WTC11 (cell line): Measurements from ENCODE around the gene SPOCK1. TPM values are rescaled to one million over a fixed set of nuclear protein-coding genes. Genes with fewer than 3 reads are reported as not detected.

ENCODE experiments used
- ATAC-seq: fragments of 200-7000 bp; cut with Tn5 transposase; 2 replicates; pipeline ENCODE4 v1.10.0; 2021; ENCODE audit warnings: mild to moderate bottlenecking, moderate library complexity
- CTCF ChIA-PET: fragments of 300-600 bp; sonication (Branson Sonifier 250); formaldehyde crosslinking; loops from one replicate; lab custom pipeline; 2021; ENCODE audit warnings: antibody characterized with exemption; lab: Charles Lee
- POLR2A ChIA-PET: fragments of 350-600 bp; sonication (Branson Sonifier 250); formaldehyde crosslinking; loops from one replicate; lab custom pipeline; 2021; ENCODE audit warnings: antibody characterized with exemption; lab: Charles Lee
- DNase-seq: peaks from one replicate; pipeline ENCODE4 v3.0.0; 2021; ENCODE audit warnings: low spot score
- H3K27ac Mint-ChIP-seq: 2 replicates; pipeline ENCODE4 v1.8.0; 2021; ENCODE audit warnings: mixed read lengths
- H3K27me3 Mint-ChIP-seq: 2 replicates; pipeline ENCODE4 v1.8.0; 2021; ENCODE audit warnings: low read depth, mild to moderate bottlenecking, moderate library complexity, mixed read lengths
- H3K36me3 Mint-ChIP-seq: 2 replicates; pipeline ENCODE4 v1.8.0; 2021; ENCODE audit warnings: mixed read lengths
- H3K4me1 Mint-ChIP-seq: 2 replicates; pipeline ENCODE4 v1.8.0; 2022; ENCODE audit warnings: mixed read lengths
- H3K4me3 Mint-ChIP-seq: 2 replicates; pipeline ENCODE4 v1.8.0; 2021; ENCODE audit warnings: mild to moderate bottlenecking, moderate library complexity, mixed read lengths
- H3K9me3 Mint-ChIP-seq: 2 replicates; pipeline ENCODE4 v1.8.0; 2021; ENCODE audit warnings: mixed read lengths
- AFF4 ChIP-seq: sonication (generic); formaldehyde crosslinking; IDR thresholded peaks from 2 replicates; pipeline ENCODE4 v1.8.1; 2023; ENCODE audit warnings: mild to moderate bottlenecking, missing genetic modification reagents, borderline replicate concordance
- CBFB ChIP-seq: sonication (generic); formaldehyde crosslinking; IDR thresholded peaks from 2 replicates; pipeline ENCODE4 v1.8.1; 2022; ENCODE audit warnings: mild to moderate bottlenecking, low read depth, missing genetic modification reagents
- CDX4 ChIP-seq: fragments of 250-450 bp; sonication (Bioruptor Pico); IDR thresholded peaks from 2 replicates; pipeline ENCODE4 v1.9.0; 2021; ENCODE audit warnings: moderate library complexity, mild to moderate bottlenecking, inconsistent platforms, borderline replicate concordance
- CTCF ChIP-seq: fragments of 200-600 bp; IDR thresholded peaks from 2 replicates; pipeline ENCODE4 v1.8.0; 2022; ENCODE audit warnings: antibody characterized with exemption
- ETV6 ChIP-seq: sonication (generic); formaldehyde crosslinking; IDR thresholded peaks from 2 replicates; pipeline ENCODE4 v1.8.1; 2022; ENCODE audit warnings: mild to moderate bottlenecking, missing genetic modification reagents
- FOXJ3 ChIP-seq: sonication (generic); formaldehyde crosslinking; IDR thresholded peaks from 2 replicates; pipeline ENCODE4 v1.9.0; 2021; ENCODE audit warnings: missing genetic modification reagents, mild to moderate bottlenecking, borderline replicate concordance
- FOXP1 ChIP-seq: sonication (generic); formaldehyde crosslinking; IDR thresholded peaks from 2 replicates; pipeline ENCODE4 v1.8.0; 2022; ENCODE audit warnings: missing genetic modification reagents, mild to moderate bottlenecking, moderate library complexity, borderline replicate concordance
- GABPB1 ChIP-seq: sonication (generic); formaldehyde crosslinking; IDR thresholded peaks from 2 replicates; pipeline ENCODE4 v1.8.1; 2023; ENCODE audit warnings: mild to moderate bottlenecking, missing genetic modification reagents
- GTF2I ChIP-seq: fragments of 250-450 bp; sonication (Bioruptor Pico); conservative IDR thresholded peaks from 2 replicates; pipeline ENCODE4 v1.4.0; 2021; ENCODE audit warnings: mild to moderate bottlenecking
- JUN ChIP-seq: sonication (generic); formaldehyde crosslinking; IDR thresholded peaks from 2 replicates; pipeline ENCODE4 v1.8.0; 2023; ENCODE audit warnings: mild to moderate bottlenecking, missing genetic modification reagents
- MYBL2 ChIP-seq: sonication (generic); formaldehyde crosslinking; IDR thresholded peaks from 2 replicates; pipeline ENCODE4 v1.8.1; 2023; ENCODE audit warnings: mild to moderate bottlenecking, moderate library complexity, missing genetic modification reagents
- NFE2L1 ChIP-seq: sonication (generic); formaldehyde crosslinking; IDR thresholded peaks from 2 replicates; pipeline ENCODE4 v1.8.1; 2023; ENCODE audit warnings: missing genetic modification reagents
- NR1H2 ChIP-seq: sonication (generic); formaldehyde crosslinking; IDR thresholded peaks from 2 replicates; pipeline ENCODE4 v1.9.0; 2021; ENCODE audit warnings: mild to moderate bottlenecking, moderate library complexity, missing genetic modification reagents
- PRRX2 ChIP-seq: fragments of 250-450 bp; sonication (Bioruptor Pico); IDR thresholded peaks from 2 replicates; pipeline ENCODE4 v1.8.0; 2021; ENCODE audit warnings: mild to moderate bottlenecking
- SMAD3 ChIP-seq: sonication (generic); formaldehyde crosslinking; IDR thresholded peaks from 2 replicates; pipeline ENCODE4 v1.8.0; 2022; ENCODE audit warnings: missing genetic modification reagents, mild to moderate bottlenecking, borderline replicate concordance
- SMAD4 ChIP-seq: sonication (generic); formaldehyde crosslinking; IDR thresholded peaks from 2 replicates; pipeline ENCODE4 v1.8.0; 2022; ENCODE audit warnings: mild to moderate bottlenecking, missing genetic modification reagents
- SP1 ChIP-seq: sonication (generic); formaldehyde crosslinking; conservative IDR thresholded peaks from 2 replicates; pipeline ENCODE4 v1.8.1; 2022; ENCODE audit warnings: missing genetic modification reagents
- ZNF121 ChIP-seq: sonication (generic); formaldehyde crosslinking; IDR thresholded peaks from 2 replicates; pipeline ENCODE4 v1.8.0; 2023; ENCODE audit warnings: missing genetic modification reagents
- ZNF232 ChIP-seq: sonication (generic); formaldehyde crosslinking; IDR thresholded peaks from 2 replicates; pipeline ENCODE4 v1.8.0; 2022; ENCODE audit warnings: mild to moderate bottlenecking, missing genetic modification reagents
- ZNF263 ChIP-seq: sonication (generic); formaldehyde crosslinking; IDR thresholded peaks from 2 replicates; pipeline ENCODE4 v1.8.1; 2022; ENCODE audit warnings: low read depth, mild to moderate bottlenecking, moderate library complexity, missing genetic modification reagents
- ZNF281 ChIP-seq: sonication (generic); formaldehyde crosslinking; IDR thresholded peaks from 2 replicates; pipeline ENCODE4 v1.8.0; 2023; ENCODE audit warnings: mild to moderate bottlenecking, missing genetic modification reagents
- ZNF671 ChIP-seq: fragments of 250-450 bp; sonication (Bioruptor Pico); IDR thresholded peaks from 2 replicates; pipeline ENCODE4 v1.8.0; 2021; ENCODE audit warnings: mild to moderate bottlenecking
- total RNA-seq: library from RNA; stranded (reverse); gene quantifications from 3 replicates; pipeline ENCODE4 v1.2.3, GENCODE V29; 2021
- TF ChIP-seq, protein P1 (sequence below): sonication (generic); formaldehyde crosslinking; IDR thresholded peaks from 2 replicates; pipeline ENCODE4 v1.8.0; 2022; ENCODE audit warnings: mild to moderate bottlenecking, missing genetic modification reagents
- TF ChIP-seq, protein P2 (sequence below): fragments of 250-450 bp; sonication (Bioruptor Pico); IDR thresholded peaks from 2 replicates; pipeline ENCODE4 v1.9.0; 2021; ENCODE audit warnings: mild to moderate bottlenecking

The SPOCK1 gene
- total RNA-seq, 1 experiment from 2014 or later: 15.2 TPM

- Mint-ChIP-seq H3K4me3 (no peak overlapping the region), H3K36me3 (no peaks in the 10 kb centered on the region), H3K27ac (no peak overlapping the region), H3K4me1 (0 out of 2 replicates have a peak, but pooled peaks cover 3% of the 10 kb centered on the region), H3K27me3 (no peaks in the 10 kb centered on the region; the same call in 1 of the 2 replicates), H3K9me3 (no peaks in the 10 kb centered on the region)
- ChIA-PET CTCF (no interaction called here), POLR2A (no interaction called here)
- TF ChIP-seq CTCF (no peak), PRRX2 (CRISPR knock-in tag) (no peak), GTF2I (CRISPR knock-in tag) (no peak), CDX4 (CRISPR knock-in tag) (no peak), MYBL2 (CRISPR knock-in tag) (no peak), NFE2L1 (CRISPR knock-in tag) (no peak), SP1 (CRISPR knock-in tag) (no peak), ZNF263 (no peak), ZNF232 (no peak), ZNF671 (CRISPR knock-in tag) (no peak), SMAD3 (CRISPR knock-in tag) (no peak), FOXJ3 (CRISPR knock-in tag) (no peak), ZNF281 (CRISPR knock-in tag) (no peak), JUN (CRISPR knock-in tag) (no peak), ZNF121 (no peak)
- TF ChIP-seq, protein P1, sequence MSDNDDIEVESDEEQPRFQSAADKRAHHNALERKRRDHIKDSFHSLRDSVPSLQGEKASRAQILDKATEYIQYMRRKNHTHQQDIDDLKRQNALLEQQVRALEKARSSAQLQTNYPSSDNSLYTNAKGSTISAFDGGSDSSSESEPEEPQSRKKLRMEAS (CRISPR knock-in tag): no peak
- TF ChIP-seq, protein P2, sequence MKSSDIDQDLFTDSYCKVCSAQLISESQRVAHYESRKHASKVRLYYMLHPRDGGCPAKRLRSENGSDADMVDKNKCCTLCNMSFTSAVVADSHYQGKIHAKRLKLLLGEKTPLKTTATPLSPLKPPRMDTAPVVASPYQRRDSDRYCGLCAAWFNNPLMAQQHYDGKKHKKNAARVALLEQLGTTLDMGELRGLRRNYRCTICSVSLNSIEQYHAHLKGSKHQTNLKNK (CRISPR knock-in tag): no peak
- DNase-seq (no peak), ATAC-seq (no peak)
Measured at GRCh38 chr5:137226081-137226480, 273.0 kb downstream of the SPOCK1 start.

DNA sequence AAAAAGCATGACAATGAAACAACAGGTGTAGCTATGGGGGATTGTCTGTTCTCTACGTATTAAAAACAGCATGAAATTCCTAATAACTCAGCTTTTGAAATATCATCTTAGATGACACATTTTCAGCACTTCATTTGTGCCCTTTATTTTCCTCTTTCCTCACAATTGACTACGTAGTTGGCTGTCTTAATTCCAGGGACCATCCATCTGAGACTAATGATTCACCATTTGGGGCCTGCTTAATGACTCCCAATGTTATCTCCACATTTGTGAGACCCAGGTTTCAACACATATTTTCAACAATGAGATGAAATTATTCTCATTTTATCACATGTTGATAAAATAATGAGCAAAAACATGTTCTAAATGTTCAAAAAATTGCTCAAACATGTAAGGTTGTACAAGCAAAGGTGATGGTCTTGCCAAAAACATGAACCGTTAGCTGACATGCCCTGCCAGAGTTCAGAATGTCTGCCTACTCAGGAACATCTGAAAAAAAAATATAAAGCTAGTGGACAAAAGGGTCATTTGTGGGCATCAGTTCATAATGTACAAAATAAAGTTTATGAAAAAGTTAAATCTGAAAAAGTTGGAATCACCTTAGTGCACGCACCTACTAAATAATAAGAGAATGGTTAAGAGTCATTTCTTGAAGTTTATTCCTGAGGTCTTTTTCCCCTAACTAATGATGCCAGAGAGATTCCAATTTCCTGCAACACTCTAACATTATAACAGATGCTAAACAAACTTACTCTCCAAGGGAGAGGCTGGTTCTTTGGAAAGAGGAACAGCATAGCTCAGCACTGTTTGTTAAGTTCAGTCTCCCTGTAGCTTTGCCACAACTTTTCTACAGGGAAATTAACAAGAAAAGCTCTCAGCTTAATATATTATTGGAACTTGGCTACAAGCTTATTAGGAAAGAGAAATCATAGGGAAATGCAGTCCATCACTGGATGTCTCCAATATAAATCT is 275.5 kb downstream of the SPOCK1 start:
- no peaks in the 10 kb centered on the region for H3K36me3 Mint-ChIP-seq
- CTCF ChIA-PET: interaction anchor here (0.6 kb wide), 1 partner anchor 555 kb away, joined by 3 read pairs; no protein-coding TSS in a partner anchor
- ATAC-seq (no peak), DNase-seq (no peak)
- no peaks in the 10 kb centered on the region; the same call in 1 of the 2 replicates for H3K27me3 Mint-ChIP-seq
- TF ChIP-seq AFF4 (CRISPR knock-in tag): no peak
- no peak for TF ChIP-seq SMAD4 (CRISPR knock-in tag)
- no peak for TF ChIP-seq GABPB1 (CRISPR knock-in tag)
- TF ChIP-seq CBFB (CRISPR knock-in tag): no peak
- TF ChIP-seq ETV6 (CRISPR knock-in tag): no peak
- no peak for TF ChIP-seq NR1H2 (CRISPR knock-in tag)
- TF ChIP-seq FOXP1 (CRISPR knock-in tag): no peak
- H3K27ac Mint-ChIP-seq: no peak overlapping the region
- H3K9me3 Mint-ChIP-seq: no peaks in the 10 kb centered on the region
- H3K4me3 Mint-ChIP-seq: no peak overlapping the region
- no peaks in the 10 kb centered on the region for H3K4me1 Mint-ChIP-seq
- POLR2A ChIA-PET: no interaction called here
